GM12878 (cell line): ENCODE measurements around the gene CES3. TPM values are rescaled to one million over a fixed set of nuclear protein-coding genes. Genes with fewer than 3 reads are reported as not detected.

Experiments used
- ATAC-seq: fragments of 200-7000 bp; cut with Tn5 transposase; 3 replicates; pipeline ENCODE4 v1.9.1; 2020; ENCODE audit warnings: mild to moderate bottlenecking, moderate library complexity
- BruUV-seq: library from RNA; stranded (reverse); fragments of 400-500 nt; replicated peaks from 2 replicates; lab custom pipeline; 2021; lab: Mats Ljungman, UMichigan
- CTCF ChIA-PET: fragments of 300-600 bp; sonication (Branson Sonifier 250); formaldehyde crosslinking; extraction: SDS; loops from one replicate; lab custom pipeline; 2021; ENCODE audit warnings: inconsistent platforms; lab: Yijun Ruan, JAX
- POLR2A ChIA-PET: fragments of 350-600 bp; formaldehyde crosslinking; extraction: SDS; loops from one replicate; lab custom pipeline; 2021; ENCODE audit warnings: inconsistent platforms; lab: Charles Lee
- RAD21 ChIA-PET: fragments of 300-600 bp; sonication (Branson Sonifier 250); formaldehyde crosslinking; loops from one replicate; lab custom pipeline; 2023; ENCODE audit warnings: antibody characterized with exemption; ENCODE audit not compliant: unreplicated experiment; lab: Charles Lee
- SMC1A ChIA-PET: fragments of 300-600 bp; sonication (Branson Sonifier 250); formaldehyde crosslinking; loops from one replicate; lab custom pipeline; 2023; ENCODE audit not compliant: unreplicated experiment, uncharacterized antibody; lab: Charles Lee
- DNase-seq: peaks from one replicate; pipeline ENCODE4 v3.0.0-alpha.2; 2011; ENCODE audit warnings: low read depth, low spot score
- FAIRE-seq: peaks from 3 replicates; lab custom pipeline; 2011; peaks lifted over from hg19 to GRCh38; lab: Jason Lieb, UNC
- H2AFZ ChIP-seq: 2 replicates; pipeline ENCODE4 v1.6.0; 2011; ENCODE audit warnings: low read depth, low read length, control low read depth; ENCODE audit not compliant: control insufficient read depth
- H3K27ac ChIP-seq: 2 replicates; pipeline ENCODE4 v1.5.1; 2011; ENCODE audit warnings: control low read depth; ENCODE audit not compliant: control insufficient read depth, insufficient read depth
- H3K27me3 ChIP-seq, 2 experiments: replicated peaks in 1 of 2; 2 replicates each; pipeline versions ENCODE4 v1.6.0 to v1.6.1; 2011; ENCODE audit warnings: low read length in 1 of 2; ENCODE audit not compliant: control insufficient read depth in 2 of 2, insufficient read depth in 2 of 2
- H3K36me3 ChIP-seq, 2 experiments: 2 replicates each; pipeline ENCODE4 v1.5.1; 2011; ENCODE audit warnings: low read length in 1 of 2; ENCODE audit not compliant: control insufficient read depth in 2 of 2, insufficient read depth in 2 of 2
- H3K4me1 ChIP-seq: 2 replicates; pipeline ENCODE4 v1.6.1; 2011; ENCODE audit warnings: mild to moderate bottlenecking, low read length, moderate library complexity, mixed read lengths; ENCODE audit not compliant: control insufficient read depth, insufficient read depth
- H3K4me2 ChIP-seq: 2 replicates; pipeline ENCODE4 v1.6.0; 2011; ENCODE audit warnings: control low read depth; ENCODE audit not compliant: control insufficient read depth, insufficient read depth
- H3K4me3 ChIP-seq: fragments of 200-600 bp; sonication (generic); 2 replicates; pipeline ENCODE4 v1.5.1; 2016
- H3K79me2 ChIP-seq: 2 replicates; pipeline ENCODE4 v1.6.0; 2011; ENCODE audit warnings: low read length; ENCODE audit not compliant: control insufficient read depth, insufficient read depth
- H3K9ac ChIP-seq: 2 replicates; pipeline ENCODE4 v1.8.0; 2011; ENCODE audit warnings: low read length, control low read depth, mixed read lengths; ENCODE audit not compliant: control insufficient read depth, insufficient read depth
- H3K9me3 ChIP-seq: replicated peaks from 3 replicates; pipeline ENCODE4 v1.5.1; 2011; ENCODE audit warnings: mild to moderate bottlenecking, low read length; ENCODE audit not compliant: control insufficient read depth, insufficient read depth
- H4K20me1 ChIP-seq: 2 replicates; pipeline ENCODE4 v1.6.0; 2011; ENCODE audit not compliant: control insufficient read depth, insufficient read depth
- BCL11A ChIP-seq: IDR thresholded peaks from 2 replicates; pipeline ENCODE4 v1.6.1; 2011; ENCODE audit warnings: low read depth, low read length
- EP300 ChIP-seq, 2 experiments: fragments of 150-350 bp in 1 of 2; IDR thresholded peaks; 2 replicates each; pipeline ENCODE4 v1.6.1; 2011 to 2012; ENCODE audit warnings: low read depth in 2 of 2, low read length in 2 of 2, borderline replicate concordance in 1 of 2, improper control_type of control experiment in 1 of 2, inconsistent platforms in 1 of 2; ENCODE audit not compliant: control insufficient read depth in 1 of 2
- FOXK2 ChIP-seq: fragments of 450-650 bp; IDR thresholded peaks from 2 replicates; pipeline ENCODE4 v1.6.1; 2017; ENCODE audit warnings: mild to moderate bottlenecking, moderate library complexity
- MTA2 ChIP-seq: fragments of 450-650 bp; IDR thresholded peaks from 2 replicates; pipeline ENCODE4 v1.6.1; 2016; ENCODE audit warnings: low read depth, mild to moderate bottlenecking, moderate library complexity
- MXI1 ChIP-seq: fragments of 150-350 bp; IDR thresholded peaks from 2 replicates; pipeline ENCODE4 v1.6.1; 2011; ENCODE audit warnings: low read depth, mild to moderate bottlenecking, inconsistent platforms, low read length, improper control_type of control experiment
- NFXL1 ChIP-seq: fragments of 450-650 bp; IDR thresholded peaks from 2 replicates; pipeline ENCODE4 v1.6.1; 2017; ENCODE audit warnings: antibody characterized with exemption, mild to moderate bottlenecking, borderline replicate concordance
- NRF1 ChIP-seq: conservative IDR thresholded peaks from 2 replicates; pipeline ENCODE4 v1.6.1; 2011; ENCODE audit warnings: mild to moderate bottlenecking, low read depth, low read length, improper control_type of control experiment
- POLR2AphosphoS2 ChIP-seq: IDR thresholded peaks from 2 replicates; pipeline ENCODE4 v1.6.1; 2011; ENCODE audit warnings: low read depth, mild to moderate bottlenecking, low read length, improper control_type of control experiment, moderate library complexity
- SIX5 ChIP-seq: IDR thresholded peaks from 2 replicates; pipeline ENCODE4 v1.6.1; 2011; ENCODE audit warnings: mild to moderate bottlenecking, low read depth, low read length, moderate library complexity; ENCODE audit not compliant: severe bottlenecking
- ZNF207 ChIP-seq: fragments of 450-650 bp; IDR thresholded peaks from 2 replicates; pipeline ENCODE4 v1.6.1; 2014; ENCODE audit warnings: antibody characterized with exemption, mild to moderate bottlenecking, borderline replicate concordance
- WGBS: methylation state at CpG from one replicate; pipeline ENCODE4 v1.1.6; 2016; ENCODE audit warnings: low lambda C conversion rate; ENCODE audit not compliant: insufficient replicate concordance, insufficient coverage; ENCODE audit errors: missing lambda C conversion rate; 5-methylcytosine and 5-hydroxymethylcytosine counted together
- in situ Hi-C: fragments of 300-500 bp; cut with MboI; formaldehyde crosslinking; loops from 9 replicates; pipeline ENCODE4 v1.14.3; 2018; ENCODE audit warnings: mixed read lengths
- intact Hi-C: fragments of 100-400 bp; cut with micrococcal nuclease; formaldehyde crosslinking; loops from one replicate; pipeline ENCODE4 v1.14.2; 2022; ENCODE audit not compliant: unreplicated experiment
- polyA plus RNA-seq, 11 experiments: library from polyadenylated mRNA; depleted of rRNA in 4 of 11; unstranded in 6 of 11; stranded (reverse) in 5 of 11; fragments of >200 nt; fragmentation: Nextera tagmentation in 4 of 11; fragmentation: Illumina TruSeq in 1 of 11; extraction: Ambion mirVana in 4 of 11; extraction: Trizol in 1 of 11; gene quantifications; 1 replicate in 1 of 11; 2 replicates in 10 of 11; pipeline versions ENCODE4 v1.2.1 to v1.2.3, GENCODE V29; 2011 to 2016; ENCODE audit warnings: inconsistent platforms in 2 of 11, missing spikeins in 2 of 11, low read depth in 1 of 11
- total RNA-seq, 4 experiments: library from RNA; depleted of rRNA in 3 of 4; stranded (reverse); fragments of >200 nt in 3 of 4; fragmentation: Illumina TruSeq in 1 of 4; extraction: Trizol in 1 of 4; gene quantifications; 2 replicates each; pipeline versions ENCODE4 v1.2.1 to v1.2.3, GENCODE V29; 2013 to 2021
- TF ChIP-seq, protein P1 (sequence below): IDR thresholded peaks from 2 replicates; pipeline ENCODE4 v1.6.1; 2011; ENCODE audit warnings: low read depth, mild to moderate bottlenecking, low read length, moderate library complexity, borderline replicate concordance; ENCODE audit errors: extremely low read depth
- TF ChIP-seq, protein P2 (sequence below): IDR thresholded peaks from 2 replicates; pipeline ENCODE4 v1.6.1; 2011; ENCODE audit warnings: low read depth, low read length, improper control_type of control experiment, borderline replicate concordance
- TF ChIP-seq, protein P3 (sequence below): fragments of 450-650 bp; IDR thresholded peaks from 2 replicates; pipeline ENCODE4 v1.6.1; 2016; ENCODE audit warnings: mild to moderate bottlenecking
- TF ChIP-seq, protein P4 (sequence below): fragments of 450-650 bp; formaldehyde crosslinking; IDR thresholded peaks from 2 replicates; pipeline ENCODE4 v1.5.0; 2022; ENCODE audit warnings: mild to moderate bottlenecking, missing genetic modification characterization
- TF ChIP-seq, protein P5 (sequence below): fragments of 450-650 bp; IDR thresholded peaks from 2 replicates; pipeline ENCODE4 v1.6.1; 2014; ENCODE audit warnings: mild to moderate bottlenecking

CES3 gene
- total and polyA plus RNA-seq, 10 of the 15 experiments (the other 5 are each of a cell fraction or from before 2014, with no cell fraction given) = 0.09 to 3.1 (median 0.76) TPM

DNA sequence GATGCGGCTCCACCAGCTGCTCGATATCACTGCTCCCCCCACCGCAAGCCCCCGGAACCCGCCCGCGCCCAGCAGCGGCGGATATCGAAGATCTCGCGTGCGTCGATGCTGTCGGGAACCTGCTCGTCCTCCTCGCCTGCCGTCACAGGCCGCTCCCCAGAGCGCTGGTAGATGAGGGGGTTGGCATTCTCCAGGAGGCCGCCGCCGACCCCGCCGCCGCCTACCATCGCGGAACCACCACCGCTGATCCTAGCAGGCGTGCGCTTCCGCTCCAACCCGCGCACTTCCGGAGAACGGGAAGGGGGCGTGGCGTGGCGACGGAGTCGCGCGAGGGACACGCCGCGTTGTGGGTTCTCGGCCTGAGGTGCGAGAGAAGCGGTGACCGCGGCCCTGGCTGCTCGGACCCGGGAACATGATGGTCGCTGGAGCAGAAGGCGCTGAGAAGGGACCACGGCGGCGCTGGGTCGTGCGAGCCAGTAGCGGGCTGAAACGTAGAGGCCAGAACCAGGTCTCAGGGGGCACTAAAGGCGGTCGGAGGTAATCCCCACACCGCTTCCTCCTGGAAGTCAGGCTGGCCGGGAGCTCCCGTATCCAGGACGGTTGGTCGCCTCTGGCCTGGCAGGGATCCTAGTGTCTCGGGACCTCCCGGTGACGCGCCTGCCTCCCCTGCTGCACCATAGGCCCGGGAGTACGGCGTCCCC is 26.8 kb upstream of the CES3 start, which contains the start of gene CIAO2B:
TSS of gene CIAO2B (minus strand) at position 265 of the 701 bp plus-strand sequence. CDS start at position 227, 38 bp downstream.
- Histone ChIP-seq H3K4me1 (peaks cover 7% of the 10 kb centered on the region), H3K9me3 (no peaks in the 10 kb centered on the region), H3K9ac (peak within 1 kb of the TSS; percentile 94), H3K4me2 (peak within 1 kb of the TSS; percentile 95), H3K27ac (peak within 1 kb of the TSS; percentile 94), H3K36me3 (peaks cover 0 to 3% of the 10 kb centered on the region in 2 experiments; a peak in 1 of 4 replicates), H4K20me1 (no peaks in the 10 kb centered on the region), H3K27me3 (no peaks in the 10 kb centered on the region), H2AFZ (peak within 1 kb of the TSS; percentile 87), H3K79me2 (peaks cover 33% of the 10 kb centered on the region), H3K4me3 (peak within 1 kb of the TSS; percentile 78)
- SMC1A ChIA-PET = no interaction called here
- DNase-seq (peak; percentile 47), ATAC-seq (peak; percentile 88), FAIRE-seq (peak; percentile 80)
- CTCF ChIA-PET = interaction anchor here (0.8 to 1.3 kb wide), 4 partner anchors 14 to 66 kb away, joined by 3 to 4 read pairs (median 3); no protein-coding TSS in a partner anchor
- RAD21 ChIA-PET = interaction anchor here (0.6 to 1.0 kb wide), 2 partner anchors 23 to 251 kb away, joined by 3 read pairs; no protein-coding TSS in a partner anchor
- intact Hi-C loops = no loop called here
- POLR2A ChIA-PET = interaction anchor here (0.5 kb wide), 1 partner anchor 205 kb away, joined by 5 read pairs; no protein-coding TSS in a partner anchor
- WGBS = under 1% methylated on average over 52 of the region's 76 CpGs
- in situ Hi-C loops = loop anchor here (10.0 kb wide), 1 partner anchor 61 kb away; no protein-coding TSS in a partner anchor
- no TSS peak for BruUV-seq
- TF ChIP-seq EP300 (IDR thresholded peaks at IDR 0.05; ENCODE audit: borderline replicate concordance in 1 of 2, control insufficient read depth in 1 of 2, low read depth in 2 of 2, low read length in 2 of 2) (no peak), POLR2AphosphoS2 (peak; percentile 72), MXI1 (no peak), NFXL1 (no peak), FOXK2 (no peak; the same call in 1 of the 2 replicates), BCL11A (no peak), NRF1 (no peak), MTA2 (no peak), SIX5 (peak; percentile 49), ZNF207 (no peak)
- TF ChIP-seq, protein P1, sequence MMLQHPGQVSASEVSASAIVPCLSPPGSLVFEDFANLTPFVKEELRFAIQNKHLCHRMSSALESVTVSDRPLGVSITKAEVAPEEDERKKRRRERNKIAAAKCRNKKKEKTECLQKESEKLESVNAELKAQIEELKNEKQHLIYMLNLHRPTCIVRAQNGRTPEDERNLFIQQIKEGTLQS = no peak
- TF ChIP-seq, protein P2, sequence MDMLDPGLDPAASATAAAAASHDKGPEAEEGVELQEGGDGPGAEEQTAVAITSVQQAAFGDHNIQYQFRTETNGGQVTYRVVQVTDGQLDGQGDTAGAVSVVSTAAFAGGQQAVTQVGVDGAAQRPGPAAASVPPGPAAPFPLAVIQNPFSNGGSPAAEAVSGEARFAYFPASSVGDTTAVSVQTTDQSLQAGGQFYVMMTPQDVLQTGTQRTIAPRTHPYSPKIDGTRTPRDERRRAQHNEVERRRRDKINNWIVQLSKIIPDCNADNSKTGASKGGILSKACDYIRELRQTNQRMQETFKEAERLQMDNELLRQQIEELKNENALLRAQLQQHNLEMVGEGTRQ = no peak
- TF ChIP-seq, protein P3, sequence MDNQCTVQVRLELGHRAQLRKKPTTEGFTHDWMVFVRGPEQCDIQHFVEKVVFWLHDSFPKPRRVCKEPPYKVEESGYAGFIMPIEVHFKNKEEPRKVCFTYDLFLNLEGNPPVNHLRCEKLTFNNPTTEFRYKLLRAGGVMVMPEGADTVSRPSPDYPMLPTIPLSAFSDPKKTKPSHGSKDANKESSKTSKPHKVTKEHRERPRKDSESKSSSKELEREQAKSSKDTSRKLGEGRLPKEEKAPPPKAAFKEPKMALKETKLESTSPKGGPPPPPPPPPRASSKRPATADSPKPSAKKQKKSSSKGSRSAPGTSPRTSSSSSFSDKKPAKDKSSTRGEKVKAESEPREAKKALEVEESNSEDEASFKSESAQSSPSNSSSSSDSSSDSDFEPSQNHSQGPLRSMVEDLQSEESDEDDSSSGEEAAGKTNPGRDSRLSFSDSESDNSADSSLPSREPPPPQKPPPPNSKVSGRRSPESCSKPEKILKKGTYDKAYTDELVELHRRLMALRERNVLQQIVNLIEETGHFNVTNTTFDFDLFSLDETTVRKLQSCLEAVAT = 0 out of 2 replicates have a peak, but pooled peaks have one; percentile 39
- TF ChIP-seq, protein P4, sequence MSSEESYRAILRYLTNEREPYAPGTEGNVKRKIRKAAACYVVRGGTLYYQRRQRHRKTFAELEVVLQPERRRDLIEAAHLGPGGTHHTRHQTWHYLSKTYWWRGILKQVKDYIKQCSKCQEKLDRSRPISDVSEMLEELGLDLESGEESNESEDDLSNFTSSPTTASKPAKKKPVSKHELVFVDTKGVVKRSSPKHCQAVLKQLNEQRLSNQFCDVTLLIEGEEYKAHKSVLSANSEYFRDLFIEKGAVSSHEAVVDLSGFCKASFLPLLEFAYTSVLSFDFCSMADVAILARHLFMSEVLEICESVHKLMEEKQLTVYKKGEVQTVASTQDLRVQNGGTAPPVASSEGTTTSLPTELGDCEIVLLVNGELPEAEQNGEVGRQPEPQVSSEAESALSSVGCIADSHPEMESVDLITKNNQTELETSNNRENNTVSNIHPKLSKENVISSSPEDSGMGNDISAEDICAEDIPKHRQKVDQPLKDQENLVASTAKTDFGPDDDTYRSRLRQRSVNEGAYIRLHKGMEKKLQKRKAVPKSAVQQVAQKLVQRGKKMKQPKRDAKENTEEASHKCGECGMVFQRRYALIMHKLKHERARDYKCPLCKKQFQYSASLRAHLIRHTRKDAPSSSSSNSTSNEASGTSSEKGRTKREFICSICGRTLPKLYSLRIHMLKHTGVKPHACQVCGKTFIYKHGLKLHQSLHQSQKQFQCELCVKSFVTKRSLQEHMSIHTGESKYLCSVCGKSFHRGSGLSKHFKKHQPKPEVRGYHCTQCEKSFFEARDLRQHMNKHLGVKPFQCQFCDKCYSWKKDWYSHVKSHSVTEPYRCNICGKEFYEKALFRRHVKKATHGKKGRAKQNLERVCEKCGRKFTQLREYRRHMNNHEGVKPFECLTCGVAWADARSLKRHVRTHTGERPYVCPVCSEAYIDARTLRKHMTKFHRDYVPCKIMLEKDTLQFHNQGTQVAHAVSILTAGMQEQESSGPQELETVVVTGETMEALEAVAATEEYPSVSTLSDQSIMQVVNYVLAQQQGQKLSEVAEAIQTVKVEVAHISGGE (CRISPR knock-in tag) = no peak
- TF ChIP-seq, protein P5, sequence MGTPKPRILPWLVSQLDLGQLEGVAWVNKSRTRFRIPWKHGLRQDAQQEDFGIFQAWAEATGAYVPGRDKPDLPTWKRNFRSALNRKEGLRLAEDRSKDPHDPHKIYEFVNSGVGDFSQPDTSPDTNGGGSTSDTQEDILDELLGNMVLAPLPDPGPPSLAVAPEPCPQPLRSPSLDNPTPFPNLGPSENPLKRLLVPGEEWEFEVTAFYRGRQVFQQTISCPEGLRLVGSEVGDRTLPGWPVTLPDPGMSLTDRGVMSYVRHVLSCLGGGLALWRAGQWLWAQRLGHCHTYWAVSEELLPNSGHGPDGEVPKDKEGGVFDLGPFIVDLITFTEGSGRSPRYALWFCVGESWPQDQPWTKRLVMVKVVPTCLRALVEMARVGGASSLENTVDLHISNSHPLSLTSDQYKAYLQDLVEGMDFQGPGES = no peak
